OCI-LY1 (cell line): Measurements from ENCODE around the gene ECPAS.

Experiments used
- EZH2 ChIP-seq: fragments of 200-600 bp; sonication (generic), shearing (Covaris generic); IDR thresholded peaks from 2 replicates; pipeline ENCODE4 v1.8.0; 2017; ENCODE audit warnings: borderline replicate concordance, mixed run types, mild to moderate bottlenecking, antibody characterized with exemption, low read length, moderate library complexity, mixed read lengths
- TF ChIP-seq, protein P1 (sequence below): fragments of 200-600 bp; sonication (generic), shearing (Covaris generic); IDR thresholded peaks from 2 replicates; pipeline ENCODE4 v1.5.1; 2017; ENCODE audit warnings: mild to moderate bottlenecking, antibody characterized with exemption, low read length, moderate library complexity, mixed read lengths

DNA sequence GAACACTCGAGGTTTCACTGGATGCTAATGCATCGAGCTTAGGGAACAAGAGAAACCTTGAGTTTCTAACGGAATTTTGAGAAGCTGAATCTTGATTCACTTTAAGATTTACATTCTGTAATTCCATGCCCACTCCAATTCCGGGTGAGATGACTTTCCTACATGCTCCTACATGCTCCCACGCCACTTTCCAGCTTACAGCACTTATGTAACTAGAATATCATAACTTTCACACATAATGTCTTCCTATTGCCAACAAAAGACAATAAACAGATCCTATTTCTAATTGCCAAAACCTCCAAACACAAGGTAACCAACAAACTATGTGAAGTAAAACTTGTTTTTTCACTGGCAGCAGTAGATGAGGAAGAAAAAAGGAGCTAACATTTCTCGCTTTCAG, 72.9 kb downstream of the ECPAS start:
- TF ChIP-seq, protein P1, sequence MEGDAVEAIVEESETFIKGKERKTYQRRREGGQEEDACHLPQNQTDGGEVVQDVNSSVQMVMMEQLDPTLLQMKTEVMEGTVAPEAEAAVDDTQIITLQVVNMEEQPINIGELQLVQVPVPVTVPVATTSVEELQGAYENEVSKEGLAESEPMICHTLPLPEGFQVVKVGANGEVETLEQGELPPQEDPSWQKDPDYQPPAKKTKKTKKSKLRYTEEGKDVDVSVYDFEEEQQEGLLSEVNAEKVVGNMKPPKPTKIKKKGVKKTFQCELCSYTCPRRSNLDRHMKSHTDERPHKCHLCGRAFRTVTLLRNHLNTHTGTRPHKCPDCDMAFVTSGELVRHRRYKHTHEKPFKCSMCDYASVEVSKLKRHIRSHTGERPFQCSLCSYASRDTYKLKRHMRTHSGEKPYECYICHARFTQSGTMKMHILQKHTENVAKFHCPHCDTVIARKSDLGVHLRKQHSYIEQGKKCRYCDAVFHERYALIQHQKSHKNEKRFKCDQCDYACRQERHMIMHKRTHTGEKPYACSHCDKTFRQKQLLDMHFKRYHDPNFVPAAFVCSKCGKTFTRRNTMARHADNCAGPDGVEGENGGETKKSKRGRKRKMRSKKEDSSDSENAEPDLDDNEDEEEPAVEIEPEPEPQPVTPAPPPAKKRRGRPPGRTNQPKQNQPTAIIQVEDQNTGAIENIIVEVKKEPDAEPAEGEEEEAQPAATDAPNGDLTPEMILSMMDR: no peak
- no peak for TF ChIP-seq EZH2
